Measurements from ENCODE around the gene DGCR8. TPM values are rescaled to one million over a fixed set of nuclear protein-coding genes. Genes with fewer than 3 reads are reported as not detected.
A peak's percentile ranks its signal among the peaks of the same experiment; 100 is the strongest.

Gene DGCR8
- total RNA-seq, 2 experiments from 2014 or later: 17.8 to 18.5 TPM

GRCh38 chr22:20153945-20154344 lies 73.9 kb downstream of the DGCR8 start:
- intact Hi-C loops (cut with DNase I, micrococcal nuclease): no loop called here
- Histone ChIP-seq H3K36me3 (ENCODE audit: insufficient read depth, low read length) (no peaks in the 10 kb centered on the region), H3K4me3 (ENCODE audit: low read length) (no peak overlapping the region), H3K27ac (ENCODE audit: low read depth in 1 of 2, low read length in 2 of 2) (no peak overlapping the region), H3K9me3 (ENCODE audit: control insufficient read depth in 1 of 2, insufficient read depth in 1 of 2, low read length in 2 of 2) (peaks cover 0 to 10% of the 10 kb centered on the region in 2 experiments), H3K4me1 (ENCODE audit: insufficient read depth, low read length) (peaks cover 21% of the 10 kb centered on the region), H3K27me3 (ENCODE audit: control insufficient read depth in 1 of 2, insufficient read depth in 2 of 2, low read length in 2 of 2) (peaks cover 4 to 6% of the 10 kb centered on the region in 2 experiments)
- no peak for DNase-seq
- Mint-ChIP-seq H3K36me3 (ENCODE audit: low read depth) (no peaks in the 10 kb centered on the region), H3K27me3 (peaks cover 5% of the 10 kb centered on the region), H3K9me3 (no peaks in the 10 kb centered on the region), H3K4me3 (no peak overlapping the region), H3K27ac (no peak overlapping the region), H3K4me1 (ENCODE audit: low read depth) (peaks cover 4% of the 10 kb centered on the region)
- TF ChIP-seq CTCF (IDR thresholded peaks at IDR 0.05): no peak
- ChIA-PET POLR2A (no interaction called here), CTCF (no interaction called here)
- ATAC-seq (ENCODE audit: poor library complexity): no peak

GRCh38 chr22:20154602-20155187 lies 74.7 kb downstream of the DGCR8 start:
- DNase-seq (peak in 1 of 14 experiments; percentile 32), ATAC-seq (ENCODE audit: poor library complexity) (no peak)
- Mint-ChIP-seq H3K27me3 (peaks cover 5% of the 10 kb centered on the region), H3K4me3 (no peak overlapping the region), H3K36me3 (ENCODE audit: low read depth) (no peaks in the 10 kb centered on the region), H3K27ac (no peak overlapping the region), H3K9me3 (no peaks in the 10 kb centered on the region), H3K4me1 (ENCODE audit: low read depth) (peaks cover 4% of the 10 kb centered on the region)
- peaks cover 0 to 10% of the 10 kb centered on the region in 2 experiments for H3K9me3 ChIP-seq (ENCODE audit: control insufficient read depth in 1 of 2, insufficient read depth in 1 of 2, low read length in 2 of 2)
- ChIA-PET CTCF (no interaction called here), POLR2A (interaction anchor here (1.3 kb wide), 1 partner anchor 165 kb away, joined by 4 read pairs; the partner anchor contains the start of gene DGCR6L)
- no peak for TF ChIP-seq CTCF (IDR thresholded peaks at IDR 0.05)
- peaks cover 4 to 6% of the 10 kb centered on the region in 2 experiments for H3K27me3 ChIP-seq (ENCODE audit: control insufficient read depth in 1 of 2, insufficient read depth in 2 of 2, low read length in 2 of 2)
- H3K27ac ChIP-seq (ENCODE audit: low read depth in 1 of 2, low read length in 2 of 2): no peak overlapping the region
- intact Hi-C loops (cut with DNase I, micrococcal nuclease): loop anchor here in 1 of 2 experiments (5.0 kb wide), 1 partner anchor 588 kb away; no protein-coding TSS in a partner anchor
- no peaks in the 10 kb centered on the region for H3K36me3 ChIP-seq (ENCODE audit: insufficient read depth, low read length)
- H3K4me3 ChIP-seq (ENCODE audit: low read length): peak overlapping the region; percentile 7
- peaks cover 21% of the 10 kb centered on the region for H3K4me1 ChIP-seq (ENCODE audit: insufficient read depth, low read length)

GRCh38 chr22:20155330-20156041 lies 75.4 kb downstream of the DGCR8 start:
- peak in 4 of 14 experiments; percentile 9 to 45 (median 34) for DNase-seq
- H3K27me3 ChIP-seq (ENCODE audit: control insufficient read depth in 1 of 2, insufficient read depth in 2 of 2, low read length in 2 of 2): peaks cover 4 to 6% of the 10 kb centered on the region in 2 experiments
- ChIA-PET POLR2A (interaction anchor here (1.3 kb wide), 1 partner anchor 164 kb away, joined by 4 read pairs; the partner anchor contains the start of gene DGCR6L), CTCF (no interaction called here)
- peaks cover 0 to 10% of the 10 kb centered on the region in 2 experiments for H3K9me3 ChIP-seq (ENCODE audit: control insufficient read depth in 1 of 2, insufficient read depth in 1 of 2, low read length in 2 of 2)
- TF ChIP-seq CTCF (IDR thresholded peaks at IDR 0.05): no peak
- ATAC-seq (ENCODE audit: poor library complexity): no peak
- peaks cover 5% of the 10 kb centered on the region for H3K27me3 Mint-ChIP-seq
- intact Hi-C loops (cut with DNase I, micrococcal nuclease): loop anchor here in 1 of 2 experiments (5.0 kb wide), 1 partner anchor 587 kb away; no protein-coding TSS in a partner anchor
- H3K4me3 ChIP-seq (ENCODE audit: low read length): peak overlapping the region; percentile 7
- H3K36me3 Mint-ChIP-seq (ENCODE audit: low read depth): no peaks in the 10 kb centered on the region
- H3K27ac Mint-ChIP-seq: no peak overlapping the region
- H3K36me3 ChIP-seq (ENCODE audit: insufficient read depth, low read length): no peaks in the 10 kb centered on the region
- H3K4me1 ChIP-seq (ENCODE audit: insufficient read depth, low read length): peaks cover 21% of the 10 kb centered on the region
- no peaks in the 10 kb centered on the region for H3K9me3 Mint-ChIP-seq
- no peak overlapping the region for H3K27ac ChIP-seq (ENCODE audit: low read depth in 1 of 2, low read length in 2 of 2)
- H3K4me1 Mint-ChIP-seq (ENCODE audit: low read depth): peaks cover 4% of the 10 kb centered on the region
- H3K4me3 Mint-ChIP-seq: no peak overlapping the region

Data from CD4-positive, alpha-beta T cell (primary cell).